Stimulated activated CD8-positive, alpha-beta memory T cell treated with anti-CD3 and anti-CD28 coated beads, Interleukin-12 subunit alpha, Interleukin-12 subunit beta, amount 100 ng/mL, for 24 hours (primary cell): ENCODE results near the gene MGAT1.

Experiments
- DNase-seq: peaks from one replicate; pipeline ENCODE4 v3.0.0-alpha.2; 2020; ENCODE audit errors: extremely low read depth

MGAT1 gene

GRCh38 chr5:180824630-180825476 is 22.2 kb upstream of the MGAT1 start:
- DNase-seq, result no peak

GRCh38 chr5:180823940-180824629 is 21.5 kb upstream of the MGAT1 start:
- no peak for DNase-seq

DNA sequence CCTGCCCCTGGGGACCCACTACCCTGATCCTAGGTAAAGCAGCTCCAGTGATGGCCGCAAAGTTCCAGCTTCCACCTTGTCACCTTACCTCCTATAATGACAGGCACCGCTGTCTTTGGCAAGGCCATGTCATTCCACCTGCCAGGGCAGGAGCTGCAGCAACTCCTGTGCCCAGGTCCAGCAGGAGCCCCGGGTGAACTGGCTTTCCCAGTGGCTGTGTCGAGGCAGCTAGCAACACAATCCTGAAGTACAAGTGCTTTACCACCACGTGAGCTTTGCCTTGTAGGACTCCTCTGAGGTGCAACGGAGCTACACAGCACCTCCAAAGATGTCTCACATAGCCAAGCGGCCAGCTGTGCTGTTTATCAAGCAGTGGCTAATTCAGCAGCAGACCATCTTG is 20.7 kb upstream of the MGAT1 start:
- DNase-seq, result no peak

GRCh38 chr5:180821538-180821937 is 18.9 kb upstream of the MGAT1 start:
- no peak for DNase-seq

- no peak for DNase-seq
These were observed 18.2 kb upstream of the MGAT1 start for GRCh38 chr5:180820788-180821321.

GRCh38 chr5:180818677-180819341 is 16.2 kb upstream of the MGAT1 start:
- DNase-seq, result no peak

DNA sequence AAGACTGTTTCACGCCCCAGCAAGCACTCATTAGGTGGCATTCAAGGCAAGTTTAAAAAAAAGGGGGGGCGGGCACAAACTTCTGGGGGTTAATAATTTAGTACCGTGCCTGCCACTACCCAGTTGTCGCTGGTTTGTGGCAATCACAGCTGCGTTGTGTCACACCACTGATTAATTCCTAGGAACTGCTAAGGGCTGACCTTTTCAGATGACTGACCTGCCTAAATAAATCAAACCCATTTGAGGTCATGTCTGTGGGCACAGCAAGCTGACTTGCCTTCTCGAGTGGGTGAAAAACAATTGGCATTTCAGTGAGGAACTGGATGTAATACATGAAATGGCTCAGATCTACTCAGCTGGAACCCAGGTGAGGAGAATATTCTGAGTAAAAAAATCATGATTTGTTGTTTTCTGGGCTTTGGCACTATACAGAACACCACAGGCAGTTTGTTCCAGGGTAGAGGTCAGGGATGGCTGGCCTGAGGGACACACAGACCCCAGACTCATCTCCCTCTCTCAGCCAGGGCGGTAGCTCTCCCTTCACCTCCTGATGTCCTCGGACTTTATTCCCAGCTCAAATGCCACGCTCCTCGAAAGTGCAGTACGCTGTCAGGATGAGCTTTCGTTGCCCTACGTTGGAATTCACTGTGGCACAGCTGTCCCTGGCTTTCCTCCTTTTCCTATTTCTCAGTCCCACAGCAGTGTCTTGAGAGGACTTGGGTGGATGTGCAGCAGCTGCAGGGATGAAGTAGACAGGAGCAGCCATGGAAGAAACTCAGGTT is 15.5 kb upstream of the MGAT1 start:
- no peak for DNase-seq

DNA sequence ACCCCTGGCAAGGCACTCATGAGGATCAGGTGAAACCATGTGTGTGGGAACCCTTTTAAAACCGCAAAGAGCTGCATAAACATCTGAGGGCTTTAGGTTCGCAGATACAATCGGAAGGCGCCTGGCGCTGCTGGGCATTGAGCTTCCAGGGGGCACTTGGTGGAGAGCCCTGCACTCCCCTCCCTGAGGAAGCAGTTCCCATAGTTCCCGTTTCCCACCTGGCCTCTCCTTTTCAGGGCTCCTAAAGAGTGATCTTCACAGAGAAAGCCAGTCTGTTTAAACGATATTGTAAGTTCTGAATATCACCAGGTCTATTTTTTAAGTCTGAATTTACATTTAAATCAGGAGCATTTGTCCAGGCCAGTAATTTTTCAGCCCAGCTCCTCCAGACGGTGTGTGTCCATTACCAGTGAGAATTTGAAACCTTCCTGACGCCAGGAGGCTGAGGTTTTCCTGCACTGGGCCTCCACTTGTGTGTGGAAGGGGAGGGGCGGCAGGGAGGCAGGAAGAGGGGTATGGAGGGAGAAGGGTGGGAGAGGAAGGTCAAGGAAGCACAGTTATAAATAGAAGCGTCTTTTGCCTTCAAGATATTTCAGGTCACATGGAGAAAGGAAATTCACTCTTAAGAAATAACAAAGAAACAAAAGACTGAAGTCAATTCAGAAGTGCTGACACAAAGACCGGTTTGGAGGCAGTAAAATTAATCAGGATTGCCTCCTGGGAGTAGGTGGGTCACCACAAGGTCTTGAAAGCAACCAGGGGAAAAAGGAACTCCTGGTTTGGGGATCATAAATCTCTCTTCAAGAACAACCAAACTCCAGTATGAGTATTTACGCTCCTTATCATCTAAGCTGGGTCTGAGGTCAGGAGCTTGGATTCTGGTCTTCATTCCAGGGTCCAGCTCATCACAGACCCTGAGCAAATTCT is 14.3 kb upstream of the MGAT1 start:
- no peak for DNase-seq

DNA sequence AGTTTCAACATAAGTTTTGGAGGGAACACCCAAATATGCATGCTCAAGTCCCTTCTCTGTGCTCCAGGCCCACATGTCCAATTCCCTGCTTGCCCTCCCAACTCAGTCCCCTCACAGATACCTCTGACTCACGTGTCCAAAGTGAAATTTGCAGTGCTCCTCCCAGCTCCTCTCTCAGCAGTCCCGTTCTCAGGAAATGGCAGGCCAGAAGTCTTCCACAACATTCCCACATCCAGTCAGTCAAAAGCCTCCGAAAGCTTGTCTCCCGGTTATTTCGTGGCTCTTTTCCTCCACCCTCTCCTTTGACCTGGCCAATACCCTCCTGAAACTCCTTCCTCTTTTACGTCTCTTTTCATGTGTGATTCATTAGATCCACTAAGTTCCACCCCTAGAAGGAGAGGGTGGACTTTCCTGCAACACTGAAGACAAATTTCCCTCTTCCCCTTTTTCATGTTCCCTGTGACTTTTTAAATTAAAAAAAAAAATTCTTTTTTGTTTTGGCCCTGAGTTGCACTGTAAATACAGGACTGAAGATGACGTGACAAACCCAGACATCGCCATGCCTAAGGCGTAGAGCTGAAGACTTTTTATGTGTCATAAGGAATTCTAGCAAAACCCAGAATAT is 12.8 kb upstream of the MGAT1 start:
- DNase-seq, result no peak

DNA sequence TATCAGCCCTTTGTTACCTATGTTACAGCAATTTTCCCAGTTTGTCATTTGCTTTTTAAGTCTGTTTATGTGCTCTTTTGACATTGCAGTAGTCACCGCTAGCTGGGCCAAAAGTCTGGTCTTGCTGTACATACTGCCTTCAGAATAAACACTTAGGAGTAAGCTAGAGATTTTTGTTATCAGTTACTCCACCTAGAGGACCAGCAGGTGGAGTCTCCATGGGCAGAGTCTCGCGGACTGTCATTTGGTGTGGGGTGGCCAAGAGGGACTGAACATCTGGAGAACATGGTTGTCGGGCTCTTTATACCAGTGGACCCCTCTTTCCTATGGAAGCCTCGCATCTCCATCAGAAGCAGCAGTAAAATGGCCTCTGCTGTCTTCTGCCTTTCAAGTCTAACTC is 10.8 kb upstream of the MGAT1 start:
- DNase-seq, result no peak

DNA sequence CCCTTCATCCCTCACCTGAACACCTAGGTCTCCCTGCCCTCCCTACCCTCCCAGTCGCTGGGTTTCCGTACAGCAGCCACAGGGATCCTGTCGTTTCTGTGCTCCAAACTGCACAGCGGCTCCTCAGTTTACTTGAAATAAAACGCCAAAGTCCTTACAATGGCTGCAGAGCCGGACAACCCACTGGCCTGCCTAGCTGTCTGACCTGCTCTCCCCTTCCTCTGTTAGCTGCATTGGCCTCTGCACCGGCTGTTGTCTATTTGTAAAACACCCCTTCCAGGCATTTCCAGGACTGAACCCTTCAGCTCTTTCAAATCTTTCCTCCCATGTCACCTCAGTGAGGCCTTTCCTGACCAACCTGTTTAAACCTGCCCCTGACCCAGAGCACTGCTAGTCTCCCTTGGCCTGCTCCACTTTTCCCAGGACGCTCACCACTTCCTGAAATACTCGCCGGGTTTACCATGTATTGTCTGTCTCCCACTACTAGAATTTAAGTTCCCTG is 9.1 kb upstream of the MGAT1 start:
- DNase-seq, result no peak

DNA sequence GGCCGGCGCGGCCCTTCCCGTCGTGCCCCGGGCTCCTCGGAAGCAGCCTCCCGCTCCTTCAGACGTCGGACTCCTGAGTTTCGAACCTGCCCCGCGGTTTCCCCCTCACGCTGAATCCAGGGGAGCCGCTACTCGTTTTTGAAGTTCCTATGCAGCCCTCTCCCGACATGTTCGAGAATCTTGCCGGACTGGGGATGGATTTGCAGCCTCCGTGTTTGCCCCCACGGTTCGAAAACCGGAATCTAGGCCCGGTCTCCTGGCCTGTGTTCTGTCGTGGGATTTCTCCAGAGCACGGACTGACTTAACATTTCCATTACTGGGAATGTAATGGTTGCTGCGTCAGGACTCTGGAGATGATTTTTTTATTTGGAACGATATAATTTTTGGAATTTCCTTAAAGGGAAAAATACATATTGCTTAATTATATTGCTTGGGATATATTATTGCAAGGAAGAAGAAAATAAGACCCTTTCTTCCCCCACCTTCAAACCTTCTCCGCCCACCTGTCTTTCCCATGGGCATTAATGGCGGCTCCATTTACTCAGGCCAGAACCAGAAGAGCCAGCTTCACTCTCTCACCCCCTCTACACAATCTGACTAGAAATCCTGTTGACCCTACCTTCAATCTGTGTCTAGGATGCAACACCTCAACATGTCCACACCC is 8.5 kb upstream of the MGAT1 start:
- no peak for DNase-seq

DNA sequence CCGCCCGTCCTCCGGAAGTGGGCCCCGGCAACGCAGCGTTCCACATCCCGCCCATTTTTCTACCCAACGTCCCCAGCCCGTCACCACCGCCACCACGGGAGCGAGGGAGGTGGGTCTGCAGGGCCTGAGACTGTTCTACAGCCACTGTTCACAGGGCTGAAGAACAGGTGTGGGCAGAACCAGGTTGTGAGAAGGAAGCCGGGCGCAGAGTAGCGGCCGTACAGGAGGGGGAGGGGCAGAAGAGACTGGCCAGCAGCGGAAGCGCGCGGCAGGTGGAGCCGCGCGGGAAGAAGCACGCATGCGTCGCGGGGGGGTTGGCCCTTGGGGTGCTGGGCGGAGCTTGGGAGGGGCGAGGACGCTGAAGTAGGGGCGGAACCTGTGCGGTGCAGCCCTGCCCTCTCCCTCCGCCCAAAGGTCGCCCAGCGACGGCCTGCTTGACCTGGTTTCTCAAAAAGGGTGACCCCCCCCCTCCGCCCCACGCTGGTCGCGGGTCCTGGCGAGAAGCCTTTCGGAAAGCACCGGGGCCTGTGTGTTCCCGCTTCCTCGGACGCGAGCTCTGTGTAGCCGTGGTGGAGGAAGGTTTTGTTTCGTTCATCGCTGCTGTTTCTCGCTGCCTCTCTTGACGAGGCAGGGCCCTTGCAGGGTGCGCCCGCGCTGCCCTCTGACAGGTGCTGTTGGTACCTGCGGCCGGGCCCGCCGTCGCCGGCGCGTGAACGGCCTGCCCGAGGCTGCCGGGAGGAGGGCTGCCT is 7.8 kb upstream of the MGAT1 start:
- peak; percentile 90 for DNase-seq

GRCh38 chr5:180809403-180810209 is 7.0 kb upstream of the MGAT1 start:
- peak; percentile 85 for DNase-seq

DNA sequence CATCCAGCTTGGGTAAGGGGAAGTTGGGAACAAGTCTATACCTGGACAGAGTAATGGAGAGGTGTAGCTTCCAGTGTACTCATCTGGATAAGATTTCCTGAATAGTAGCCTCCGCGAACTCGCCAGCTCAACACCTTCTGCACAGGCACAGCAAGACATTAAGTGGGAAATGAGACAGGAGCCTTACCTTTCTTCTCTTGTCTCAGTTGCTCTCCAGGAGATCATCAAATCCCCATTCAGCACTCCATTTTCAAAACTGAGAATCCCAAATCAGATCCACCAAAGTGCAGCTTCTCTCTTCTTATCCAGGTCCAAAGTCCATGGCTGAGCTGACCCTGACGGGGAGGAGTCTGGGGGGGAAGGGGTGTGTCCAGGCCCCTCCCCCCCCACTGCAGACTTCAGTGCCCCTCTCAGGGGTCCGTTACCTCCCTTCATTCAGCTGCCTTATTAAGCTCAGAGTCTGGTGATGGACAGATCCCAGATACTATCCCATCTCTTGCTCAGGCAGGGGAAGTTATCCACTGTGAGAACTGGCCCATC is 5.9 kb upstream of the MGAT1 start:
- DNase-seq, result no peak

DNA sequence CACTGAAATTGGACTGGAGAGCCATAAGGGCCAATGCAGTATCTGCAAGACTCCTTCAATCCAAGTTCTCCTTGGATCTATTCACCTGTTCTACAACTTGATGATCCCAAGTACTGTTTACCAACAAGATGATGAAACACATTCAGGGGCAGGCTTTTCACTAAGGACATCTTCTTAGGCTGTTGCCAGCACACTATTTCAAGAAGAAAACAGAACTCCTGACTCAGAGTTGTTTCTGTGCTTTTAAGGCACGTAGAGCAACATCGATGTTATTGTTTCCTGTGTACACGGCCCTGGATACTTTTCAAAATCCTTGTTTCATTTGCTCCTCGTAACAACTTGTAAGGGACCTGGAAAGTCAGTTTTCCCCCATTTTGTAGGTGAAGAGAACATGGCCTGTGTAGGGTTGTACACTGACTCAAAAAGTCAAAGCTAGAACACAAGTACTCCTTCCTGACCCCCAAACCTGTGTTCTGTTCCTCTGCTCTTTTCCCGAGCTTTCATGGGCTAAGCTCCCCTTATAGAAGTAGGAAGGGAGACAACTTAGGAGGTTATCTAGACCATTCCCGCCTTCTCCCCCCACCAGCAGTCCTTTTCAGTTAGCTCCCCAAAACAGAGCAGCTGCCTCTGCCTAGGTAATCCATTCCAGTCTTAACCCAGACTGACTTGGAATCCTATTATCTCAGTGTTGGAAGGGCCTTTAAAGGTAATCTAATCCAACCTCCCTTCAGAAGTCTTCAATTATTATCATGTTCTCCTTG is 5.2 kb upstream of the MGAT1 start:
- no peak for DNase-seq

- DNase-seq, result no peak
These were observed 4.4 kb upstream of the MGAT1 start for GRCh38 chr5:180807046-180807445.
